HG03354 (cell line): ENCODE measurements around the gene BCL6B.
A peak's percentile ranks its signal among the peaks of the same experiment; 100 is the strongest.
"Not testable (repeated sequence)": the region's sequence is repeated elsewhere in the genome, so short reads cannot be mapped to it uniquely, and the experiment has no call there.

Experiments
- ATAC-seq: cut with Tn5 transposase; IDR thresholded peaks from one replicate; pipeline ENCODE4 v1.9.1; 2021; ENCODE audit warnings: mild to moderate bottlenecking; ENCODE audit not compliant: unreplicated experiment, poor library complexity, severe bottlenecking

Gene BCL6B

GRCh38 chr17:7022781-7023571 lies at the start of gene BCL6B:
Gene BCL6B, plus strand, starts transcription at chr17:7023050. Its CDS starts 622 bp downstream, at chr17:7023672.
- ATAC-seq = no peak

- not testable (repeated sequence) for ATAC-seq
Observed at GRCh38 chr17:6979440-6979839, 43.4 kb upstream of the BCL6B start.

- no peak for ATAC-seq
Observed at GRCh38 chr17:6981426-6981825, 41.4 kb upstream of the BCL6B start.

- ATAC-seq = no peak
Observed at GRCh38 chr17:6985266-6985665, 37.6 kb upstream of the BCL6B start.

GRCh38 chr17:6986676-6987075 lies 36.2 kb upstream of the BCL6B start:
- ATAC-seq = no peak

- no peak for ATAC-seq
Observed at GRCh38 chr17:6989779-6990178, 33.1 kb upstream of the BCL6B start.

- ATAC-seq = not testable (repeated sequence)
Observed at GRCh38 chr17:6993613-6994056, 29.2 kb upstream of the BCL6B start.

- ATAC-seq = no peak
Observed at GRCh38 chr17:6994118-6994598, 28.7 kb upstream of the BCL6B start.

- no peak for ATAC-seq
Observed at GRCh38 chr17:6994666-6995256, 28.1 kb upstream of the BCL6B start.

GRCh38 chr17:6995500-6996255 lies 27.2 kb upstream of the BCL6B start, which contains the start of gene ALOX12:
Gene ALOX12, plus strand, starts transcription at chr17:6996049. Its CDS starts 69 bp downstream, at chr17:6996118.
- no peak for ATAC-seq

- ATAC-seq = no peak
Observed at GRCh38 chr17:6996256-6997011, 26.4 kb upstream of the BCL6B start.

- no peak for ATAC-seq
Observed at GRCh38 chr17:6997171-6997570, 25.7 kb upstream of the BCL6B start.

GRCh38 chr17:6998855-6999508 lies 23.9 kb upstream of the BCL6B start:
- no peak for ATAC-seq

- ATAC-seq = no peak
Observed at GRCh38 chr17:7001318-7001961, 21.4 kb upstream of the BCL6B start.

GRCh38 chr17:7002288-7003047 lies 20.4 kb upstream of the BCL6B start:
- no peak for ATAC-seq

GRCh38 chr17:7003745-7004144 lies 19.1 kb upstream of the BCL6B start:
- no peak for ATAC-seq

GRCh38 chr17:7004398-7005253 lies 18.2 kb upstream of the BCL6B start:
- ATAC-seq = peak; percentile 66
